Measurements from ENCODE around the gene SDR9C7.
"Not testable (repeated sequence)": the region's sequence is repeated elsewhere in the genome, so short reads cannot be mapped to it uniquely, and the experiment has no call there.

SDR9C7 gene

DNA sequence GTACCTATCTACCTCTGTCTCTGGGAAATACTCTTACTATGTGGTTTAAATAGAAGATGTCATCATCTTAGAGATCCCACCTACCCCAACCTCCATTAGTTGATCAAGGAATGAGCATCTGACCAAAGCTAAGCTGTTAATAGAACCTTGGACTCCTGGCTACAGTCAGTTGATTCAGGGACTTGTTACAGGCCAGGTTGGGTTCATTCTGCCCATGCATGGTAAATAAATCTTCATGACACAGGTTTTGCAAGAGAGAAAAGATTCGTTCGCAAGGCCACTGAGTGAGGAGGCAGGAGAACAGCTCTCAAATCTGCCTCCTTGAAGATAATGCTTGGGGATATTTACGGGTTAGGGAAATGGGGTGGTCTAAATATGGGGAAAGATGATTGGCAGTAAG, 19.5 kb downstream of the SDR9C7 start:
- DNase-seq (ENCODE audit: low read depth in 1 of 2, low spot score in 1 of 2): no peak

GRCh38 chr12:56914256-56914655, 20.0 kb downstream of the SDR9C7 start:
- DNase-seq (ENCODE audit: low read depth in 1 of 2, low spot score in 1 of 2): no peak
- no peak for TF ChIP-seq SPI1 (IDR thresholded peaks at IDR 0.05; ENCODE audit: borderline replicate concordance, low read depth)
- no peak for TF ChIP-seq CTCF (IDR thresholded peaks at IDR 0.05; ENCODE audit: insufficient read depth, low read length)
- TF ChIP-seq REST (IDR thresholded peaks at IDR 0.05; ENCODE audit: insufficient replicate concordance, low read depth): no peak
- TF ChIP-seq POLR2AphosphoS5 (IDR thresholded peaks at IDR 0.05; ENCODE audit: low read depth): no peak
- no peak for TF ChIP-seq GABPA (IDR thresholded peaks at IDR 0.05; ENCODE audit: low read depth)
- H3K27ac ChIP-seq (replicated peaks): no peak overlapping the region
- H3K4me3 ChIP-seq (replicated peaks; ENCODE audit: insufficient read depth, low read length): no peak overlapping the region
- no peaks in the 10 kb centered on the region for H3K27me3 ChIP-seq (ENCODE audit: insufficient read depth, poor library complexity, severe bottlenecking)

More for the DNA sequence above, 19.5 kb downstream of the SDR9C7 start:
- Histone ChIP-seq H3K4me3 (replicated peaks; ENCODE audit: insufficient read depth, low read length) (no peak overlapping the region), H3K27me3 (ENCODE audit: insufficient read depth, poor library complexity, severe bottlenecking) (no peaks in the 10 kb centered on the region), H3K27ac (replicated peaks) (no peak overlapping the region)
- TF ChIP-seq SPI1 (IDR thresholded peaks at IDR 0.05; ENCODE audit: borderline replicate concordance, low read depth) (no peak), CTCF (IDR thresholded peaks at IDR 0.05; ENCODE audit: insufficient read depth, low read length) (no peak), POLR2AphosphoS5 (IDR thresholded peaks at IDR 0.05; ENCODE audit: low read depth) (no peak), GABPA (IDR thresholded peaks at IDR 0.05; ENCODE audit: low read depth) (no peak), REST (IDR thresholded peaks at IDR 0.05; ENCODE audit: insufficient replicate concordance, low read depth) (no peak)

DNA sequence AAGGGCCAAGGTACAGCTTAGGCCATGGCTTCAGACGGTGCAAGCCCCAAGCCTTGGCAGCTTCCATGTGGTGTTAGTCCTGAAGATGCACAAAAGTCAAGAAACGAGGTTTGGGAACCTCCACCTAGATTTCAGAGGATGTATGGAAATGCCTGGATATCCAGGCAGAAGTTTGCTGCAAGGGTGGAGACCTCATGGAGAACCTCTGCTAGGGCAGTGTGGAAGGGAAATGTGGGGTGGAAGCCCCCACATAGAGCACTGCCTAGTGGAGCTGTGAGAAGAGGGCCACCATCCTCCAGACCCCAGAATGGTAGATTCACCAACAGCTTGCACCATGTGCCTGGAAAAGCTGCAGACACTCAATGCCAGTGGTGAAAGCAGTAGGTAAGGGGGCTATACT, 24.8 kb downstream of the SDR9C7 start:
- H3K27me3 ChIP-seq (ENCODE audit: insufficient read depth, poor library complexity, severe bottlenecking); H3K27ac ChIP-seq (replicated peaks); DNase-seq (ENCODE audit: low read depth in 1 of 2, low spot score in 1 of 2); H3K4me3 ChIP-seq (replicated peaks; ENCODE audit: insufficient read depth, low read length): not testable (repeated sequence)

DNA sequence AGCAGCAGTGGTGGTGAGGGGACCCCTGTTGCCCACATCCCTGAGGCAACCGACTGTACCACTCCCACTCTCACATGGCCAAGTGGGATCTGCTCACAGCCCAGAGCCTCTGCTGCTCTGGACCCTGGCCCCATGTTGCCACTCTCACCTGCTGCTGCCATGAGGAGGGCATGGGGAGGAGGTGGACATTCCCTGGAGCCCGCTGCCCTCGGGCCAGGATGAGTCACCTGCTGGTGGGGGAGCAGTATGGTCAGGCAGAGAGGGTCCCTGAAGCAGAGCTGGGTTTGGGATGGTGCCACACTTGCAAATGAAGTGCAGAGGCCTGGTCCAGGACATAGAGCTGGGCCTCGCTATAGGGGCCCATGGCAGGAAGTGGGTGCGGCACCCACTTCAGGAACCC, 26.1 kb downstream of the SDR9C7 start:
- DNase-seq (ENCODE audit: low read depth in 1 of 2, low spot score in 1 of 2): no peak
- no peak for TF ChIP-seq REST (IDR thresholded peaks at IDR 0.05; ENCODE audit: insufficient replicate concordance, low read depth)
- TF ChIP-seq CTCF (IDR thresholded peaks at IDR 0.05; ENCODE audit: insufficient read depth, low read length): no peak
- no peak for TF ChIP-seq SPI1 (IDR thresholded peaks at IDR 0.05; ENCODE audit: borderline replicate concordance, low read depth)
- TF ChIP-seq POLR2AphosphoS5 (IDR thresholded peaks at IDR 0.05; ENCODE audit: low read depth): no peak
- TF ChIP-seq GABPA (IDR thresholded peaks at IDR 0.05; ENCODE audit: low read depth): no peak
- H3K27ac ChIP-seq (replicated peaks): no peak overlapping the region
- H3K27me3 ChIP-seq (ENCODE audit: insufficient read depth, poor library complexity, severe bottlenecking): no peaks in the 10 kb centered on the region
- H3K4me3 ChIP-seq (replicated peaks; ENCODE audit: insufficient read depth, low read length): no peak overlapping the region

Data from HL-60 (cell line).